ENCODE measurements around the gene FBXW10.
"Not testable (repeated sequence)": the region's sequence is repeated elsewhere in the genome, so short reads cannot be mapped to it uniquely, and the experiment has no call there.

FBXW10 gene

GRCh38 chr17:18753829-18754409 is 10.1 kb downstream of the FBXW10 start:
- DNase-seq (ENCODE audit: low read depth in 2 of 2) = not testable (repeated sequence)

DNA sequence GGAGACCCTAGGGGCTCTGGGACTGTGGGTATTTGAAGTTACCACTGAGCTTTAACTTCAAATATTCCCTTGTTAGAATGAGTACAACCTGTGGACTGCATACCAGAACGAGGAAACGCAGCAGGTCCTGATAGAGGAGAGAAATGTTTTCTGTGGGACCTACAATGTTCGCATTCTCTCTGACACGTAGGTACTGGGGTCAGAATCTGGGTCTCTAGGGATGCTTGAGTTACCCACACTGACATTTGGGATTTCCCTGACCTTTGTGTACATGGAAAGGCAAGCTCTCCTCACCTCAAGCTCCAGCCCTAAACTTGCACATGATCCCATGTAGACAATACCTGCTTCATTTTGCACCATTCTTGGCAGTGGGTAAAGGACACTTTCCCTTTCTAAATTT is 12.1 kb downstream of the FBXW10 start:
- DNase-seq (ENCODE audit: low read depth in 2 of 2) = not testable (repeated sequence)

DNA sequence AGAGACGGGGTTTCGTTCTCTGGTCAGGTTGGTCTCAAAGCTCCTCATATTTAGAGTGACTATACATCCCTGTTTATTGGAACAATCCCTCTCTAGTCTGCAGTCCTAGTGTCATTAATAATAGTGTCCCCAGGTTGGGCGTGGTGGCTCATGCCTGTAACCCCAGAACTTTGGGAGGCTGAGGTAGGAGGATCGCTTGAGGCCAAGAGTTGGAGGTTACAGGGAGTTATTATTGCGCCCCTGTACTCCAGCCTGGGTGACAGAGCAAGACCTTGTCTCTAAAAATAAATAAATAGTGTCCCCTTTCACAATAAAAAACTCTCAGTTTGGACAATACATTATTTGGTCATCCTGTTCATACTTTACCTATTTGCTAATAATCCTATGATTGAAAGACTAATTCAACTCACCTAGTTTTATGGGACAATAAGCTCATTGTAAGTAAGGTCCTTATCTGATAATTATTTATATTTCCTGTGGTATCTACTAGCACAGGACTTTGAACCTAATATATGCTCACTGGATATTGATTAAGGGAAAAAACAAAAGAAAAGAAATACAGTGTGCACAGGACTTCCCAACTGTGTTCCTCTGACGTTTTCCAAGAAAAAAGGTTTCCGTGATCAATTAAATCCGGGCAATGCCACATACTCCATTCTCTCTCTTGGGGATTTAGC is 13.7 kb downstream of the FBXW10 start:
- not testable (repeated sequence) for DNase-seq (ENCODE audit: low read depth in 2 of 2)

GRCh38 chr17:18758344-18758743 is 14.5 kb downstream of the FBXW10 start:
- DNase-seq (ENCODE audit: low read depth in 2 of 2) = not testable (repeated sequence)

DNA sequence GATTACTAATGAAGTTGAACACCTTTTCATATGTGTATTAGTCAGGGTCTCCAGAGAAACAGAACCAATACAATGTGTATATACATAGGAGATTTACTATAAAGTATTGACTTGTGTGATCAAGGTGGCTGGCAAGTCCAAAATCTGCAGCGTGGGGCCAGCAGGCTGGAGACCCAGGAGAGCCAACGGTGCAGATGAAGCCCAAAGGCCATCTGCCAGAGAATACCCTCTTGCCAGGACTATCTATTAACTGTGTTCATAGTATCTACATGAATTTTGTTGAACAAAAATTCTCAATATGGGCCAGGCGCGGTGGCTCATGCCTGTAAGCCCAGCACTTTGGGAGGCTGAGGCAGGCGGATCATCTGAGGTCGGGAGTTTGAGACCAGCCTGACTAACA is 16.4 kb downstream of the FBXW10 start:
- not testable (repeated sequence) for DNase-seq (ENCODE audit: low read depth in 2 of 2)

- not testable (repeated sequence) for DNase-seq (ENCODE audit: low read depth in 2 of 2)
These were observed 26.7 kb downstream of the FBXW10 start for GRCh38 chr17:18770572-18770971.

DNA sequence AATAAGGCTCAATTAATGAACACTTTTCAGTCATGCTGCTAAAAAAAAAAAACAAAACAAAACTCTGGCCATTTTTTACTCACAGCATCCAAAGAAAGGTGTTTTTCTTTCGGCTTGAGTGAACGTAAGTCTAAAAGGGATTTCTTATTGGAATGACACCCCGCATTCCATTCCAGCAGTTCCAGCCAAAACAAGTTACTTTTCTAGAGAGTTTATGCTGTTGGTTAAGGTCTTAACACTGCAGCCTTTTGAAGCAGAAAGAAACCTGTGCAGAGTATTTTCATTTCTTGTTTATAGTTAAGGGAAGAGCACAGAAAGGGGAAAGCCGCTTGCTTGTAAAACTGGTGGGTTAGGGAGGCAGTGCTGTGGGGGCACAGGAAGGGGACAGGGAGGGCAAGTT is 27.2 kb downstream of the FBXW10 start:
- not testable (repeated sequence) for DNase-seq (ENCODE audit: low read depth in 2 of 2)

GRCh38 chr17:18772471-18772870 is 28.6 kb downstream of the FBXW10 start:
- no peak for DNase-seq (ENCODE audit: low read depth in 2 of 2)

- peak; percentile 97 to 98 for DNase-seq (ENCODE audit: low read depth in 2 of 2)
These were observed 37.3 kb downstream of the FBXW10 start, which contains the start of gene TVP23B for GRCh38 chr17:18780991-18781718. TSS of gene TVP23B (plus strand) at chr17:18781183. CDS start at chr17:18781294, 111 bp downstream.

GRCh38 chr17:18781805-18782204 is 38.0 kb downstream of the FBXW10 start:
- DNase-seq (ENCODE audit: low read depth in 2 of 2) = not testable (repeated sequence)

DNA sequence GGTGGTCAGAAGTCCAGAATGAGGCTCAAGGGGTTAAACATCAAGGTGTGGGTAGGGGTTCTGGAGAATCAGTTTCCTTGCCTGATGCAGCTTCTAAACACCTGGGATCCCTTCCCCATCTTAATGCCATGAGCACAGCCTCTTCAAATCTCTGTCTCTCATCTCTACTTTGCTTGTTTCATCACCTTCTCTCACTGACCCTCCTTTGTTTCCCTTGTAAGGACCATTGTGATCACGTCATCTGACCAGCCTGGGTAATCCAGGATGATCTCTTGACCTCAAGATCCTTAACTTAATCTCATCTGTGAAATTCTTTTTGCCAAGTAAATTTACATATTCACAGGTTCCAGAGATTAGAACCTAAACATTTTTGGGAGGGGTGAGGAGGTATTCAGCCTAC is 42.1 kb downstream of the FBXW10 start:
- DNase-seq (ENCODE audit: low read depth in 2 of 2) = not testable (repeated sequence)

DNA sequence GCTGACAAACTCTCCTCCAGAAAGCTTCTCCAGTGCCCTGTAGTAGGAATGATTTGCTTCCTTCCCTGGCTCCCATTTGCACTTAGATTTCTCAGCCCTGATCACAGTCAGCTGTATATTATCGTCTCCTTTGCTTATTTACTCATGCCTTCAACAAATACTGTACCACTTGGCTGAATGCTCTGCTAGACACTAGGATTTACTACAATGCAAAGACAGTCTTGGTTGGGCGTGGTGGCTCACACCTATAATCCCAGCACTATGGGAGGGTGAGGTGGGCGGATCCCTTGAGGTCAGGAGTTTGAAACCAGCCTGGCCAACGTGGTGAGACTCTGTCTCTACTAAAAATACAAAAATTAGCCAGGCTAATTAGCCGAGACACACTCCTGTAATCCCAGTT is 43.0 kb downstream of the FBXW10 start:
- DNase-seq (ENCODE audit: low read depth in 2 of 2) = not testable (repeated sequence)

- not testable (repeated sequence) for DNase-seq (ENCODE audit: low read depth in 2 of 2)
These were observed 47.5 kb downstream of the FBXW10 start for GRCh38 chr17:18791402-18791801.

DNA sequence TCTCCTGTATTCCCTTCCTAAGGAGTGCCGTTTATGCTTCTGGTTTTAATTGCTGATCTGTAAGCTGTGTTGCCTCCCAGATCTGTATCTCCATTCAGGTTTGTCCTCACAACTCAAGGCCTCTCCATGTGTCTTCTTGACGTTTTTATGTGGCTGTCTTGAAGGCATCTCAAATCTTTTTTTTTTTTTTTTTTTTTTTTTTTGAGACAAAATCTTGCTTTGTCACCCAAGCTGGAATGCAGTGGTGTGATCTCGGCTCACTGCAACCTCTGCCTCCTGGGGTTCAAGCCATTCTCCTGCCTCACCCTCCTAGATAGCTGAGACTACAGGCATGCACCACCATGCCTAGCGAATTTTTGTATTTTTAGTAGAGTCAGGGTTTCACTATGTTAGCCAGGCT is 51.0 kb downstream of the FBXW10 start:
- not testable (repeated sequence) for DNase-seq (ENCODE audit: low read depth in 2 of 2)

DNA sequence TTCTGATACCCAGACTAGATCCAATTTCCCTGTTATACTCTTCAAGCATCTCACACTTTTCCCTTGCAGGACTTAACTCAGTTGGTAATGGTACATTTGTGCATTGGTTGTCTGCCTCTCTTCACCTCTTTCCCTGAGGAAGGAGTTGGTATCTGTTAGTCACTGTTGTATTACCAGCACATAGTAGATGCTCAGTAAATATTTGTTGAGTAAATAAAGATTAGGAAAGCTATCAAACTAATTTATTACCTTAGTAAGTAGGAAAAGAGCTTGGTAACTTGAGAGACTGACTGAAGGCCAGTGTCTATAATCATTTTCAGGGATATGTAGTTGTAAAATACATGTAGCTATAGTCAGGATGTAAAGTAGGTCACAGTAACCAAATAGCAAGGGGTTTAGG is 53.0 kb downstream of the FBXW10 start:
- not testable (repeated sequence) for DNase-seq (ENCODE audit: low read depth in 2 of 2)

- DNase-seq (ENCODE audit: low read depth in 2 of 2) = not testable (repeated sequence)
These were observed 59.8 kb downstream of the FBXW10 start for GRCh38 chr17:18803458-18804245.

DNA sequence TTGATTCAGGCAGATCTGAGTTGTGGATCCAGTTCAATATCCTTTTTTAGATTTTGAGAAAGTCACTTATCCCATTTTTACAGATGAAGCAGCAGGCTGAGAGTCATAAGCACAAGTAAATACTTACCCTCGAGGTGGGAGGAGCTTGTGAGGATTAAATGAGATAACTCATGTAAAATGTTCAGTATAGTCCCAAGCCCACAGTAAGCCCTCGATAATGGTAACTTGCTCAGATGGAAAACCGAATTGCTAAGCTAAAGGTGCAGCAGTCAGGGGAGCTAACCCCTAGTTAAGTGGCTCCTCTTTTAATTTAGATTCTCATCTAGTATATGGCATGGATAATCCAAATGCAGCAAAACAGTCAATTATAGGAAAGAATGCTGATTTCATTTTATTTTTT is 72.1 kb downstream of the FBXW10 start:
- DNase-seq (ENCODE audit: low read depth in 2 of 2) = not testable (repeated sequence)

GRCh38 chr17:18816489-18817371 is 72.9 kb downstream of the FBXW10 start:
- DNase-seq (ENCODE audit: low read depth in 2 of 2) = peak in 1 of 2 donors; percentile 1

DNA sequence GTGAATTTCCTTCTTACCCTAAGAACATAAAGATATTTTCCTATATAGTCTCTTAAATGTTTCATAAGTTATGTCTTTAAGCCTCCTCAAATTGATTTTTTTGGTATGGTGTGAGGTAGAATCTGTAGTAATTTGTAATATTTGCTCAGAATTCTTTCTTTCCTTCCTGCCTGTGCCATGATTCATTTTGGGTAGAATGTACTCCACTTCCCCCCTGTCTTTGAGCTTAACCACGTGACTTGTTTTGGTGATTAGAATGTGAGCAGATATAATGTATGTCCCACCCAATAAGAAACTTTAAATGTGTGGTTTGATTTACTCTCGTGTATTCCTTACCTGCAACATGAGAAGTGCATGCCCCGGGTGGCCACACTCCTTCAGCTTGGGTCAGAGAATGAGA is 77.6 kb downstream of the FBXW10 start:
- DNase-seq (ENCODE audit: low read depth in 2 of 2) = not testable (repeated sequence)

DNA sequence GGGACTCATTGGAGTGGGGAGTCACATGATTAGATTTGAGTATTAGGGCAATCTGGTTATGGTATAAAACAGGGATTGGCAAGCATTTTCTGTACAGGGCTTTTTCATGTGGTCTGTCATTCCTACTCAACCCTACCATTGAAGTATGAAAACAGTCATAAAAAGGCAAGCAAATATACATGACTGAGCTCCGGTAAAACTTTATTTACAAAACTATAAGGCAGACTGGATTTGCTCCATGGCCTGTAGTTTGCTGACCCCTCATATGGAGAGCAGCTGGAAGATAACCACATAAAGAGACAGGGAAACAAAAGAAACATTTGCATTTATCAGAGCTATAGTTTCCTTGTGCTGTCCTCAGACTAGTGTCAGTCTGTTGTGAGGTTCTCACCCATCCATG is 83.8 kb downstream of the FBXW10 start:
- not testable (repeated sequence) for DNase-seq (ENCODE audit: low read depth in 2 of 2)
